Stimulated activated CD8-positive, alpha-beta memory T cell treated with anti-CD3 and anti-CD28 coated beads, Interleukin-7, amount 100 ng/mL, for 1 hour (primary cell): ENCODE measurements around the gene MAN1C1.
"Not testable (repeated sequence)": the region's sequence is repeated elsewhere in the genome, so short reads cannot be mapped to it uniquely, and the experiment has no call there.

Experiments used
- DNase-seq, 2 donors: peaks; one replicate each; pipeline ENCODE4 v3.0.0-alpha.2; 2020; ENCODE audit warnings: low read depth in 2 of 2

MAN1C1 gene

DNA sequence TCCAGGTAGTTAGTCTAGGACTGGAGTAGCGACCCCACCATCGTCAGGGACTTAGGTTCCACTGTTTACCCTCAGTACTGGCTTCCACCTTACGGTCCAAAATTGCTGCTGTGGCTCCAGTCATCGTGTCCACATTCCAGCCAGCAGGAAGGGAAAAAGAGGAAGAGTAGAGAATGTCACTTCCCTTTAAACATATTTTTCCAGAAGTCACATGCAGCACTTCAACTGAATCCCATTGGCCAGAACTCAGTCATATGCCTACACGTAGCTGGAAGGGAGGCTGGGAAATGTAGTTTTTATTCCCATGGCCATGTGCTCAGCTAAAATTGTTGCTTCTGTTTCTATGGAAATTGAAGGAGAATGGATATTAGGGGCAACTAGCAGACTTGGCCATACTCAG is 99.3 kb downstream of the MAN1C1 start:
- DNase-seq: no peak

- no peak for DNase-seq
Observed at GRCh38 chr1:25716320-25716719, 99.7 kb downstream of the MAN1C1 start.

- no peak for DNase-seq
Observed at GRCh38 chr1:25718732-25719131, 102.1 kb downstream of the MAN1C1 start.

DNA sequence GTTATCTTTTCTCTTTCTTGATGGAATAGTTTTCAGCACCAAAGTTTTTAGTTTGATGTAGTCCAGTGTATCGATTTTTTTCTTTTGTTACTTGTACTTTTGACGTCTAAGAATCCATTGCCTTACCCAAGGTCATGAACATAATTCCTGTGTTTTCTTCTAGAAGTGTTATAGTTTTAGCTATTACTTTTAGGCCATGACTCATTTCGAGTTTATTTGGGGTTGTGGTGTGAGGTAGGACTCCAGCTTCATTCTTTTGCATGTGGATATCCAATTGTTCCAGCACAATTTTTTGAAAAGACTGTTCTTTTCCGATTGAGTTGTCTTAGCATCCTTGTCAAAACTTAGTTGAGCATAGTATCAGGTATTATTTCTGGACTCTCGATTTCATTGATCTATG is 104.0 kb downstream of the MAN1C1 start:
- no peak for DNase-seq

- DNase-seq: no peak
Observed at GRCh38 chr1:25723250-25723880, 106.8 kb downstream of the MAN1C1 start.

GRCh38 chr1:25724201-25724600 is 107.6 kb downstream of the MAN1C1 start:
- no peak for DNase-seq

GRCh38 chr1:25724966-25725365 is 108.4 kb downstream of the MAN1C1 start:
- no peak for DNase-seq

DNA sequence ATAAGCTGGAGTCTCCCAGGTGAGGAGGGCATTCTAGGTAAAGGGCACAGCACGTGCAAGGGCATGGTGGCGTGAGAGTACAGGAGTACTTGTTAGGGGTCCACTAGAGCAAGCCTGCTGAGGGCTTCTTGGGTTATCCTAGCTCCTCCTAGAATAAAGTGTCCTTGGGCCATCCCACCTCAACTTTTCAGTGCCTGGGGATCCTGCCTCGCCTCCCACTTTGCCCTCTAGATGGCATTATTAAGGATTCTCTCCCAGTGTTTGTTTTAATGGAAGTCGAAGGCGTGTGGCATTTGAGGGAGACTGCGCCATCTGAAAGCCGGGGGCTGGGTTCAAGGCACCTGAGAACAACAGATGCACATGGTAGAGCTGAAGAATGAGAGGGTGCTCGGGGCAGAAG is 108.9 kb downstream of the MAN1C1 start:
- no peak for DNase-seq

GRCh38 chr1:25727088-25727487 is 110.5 kb downstream of the MAN1C1 start:
- no peak for DNase-seq

GRCh38 chr1:25727635-25728286 is 111.2 kb downstream of the MAN1C1 start:
- no peak for DNase-seq

DNA sequence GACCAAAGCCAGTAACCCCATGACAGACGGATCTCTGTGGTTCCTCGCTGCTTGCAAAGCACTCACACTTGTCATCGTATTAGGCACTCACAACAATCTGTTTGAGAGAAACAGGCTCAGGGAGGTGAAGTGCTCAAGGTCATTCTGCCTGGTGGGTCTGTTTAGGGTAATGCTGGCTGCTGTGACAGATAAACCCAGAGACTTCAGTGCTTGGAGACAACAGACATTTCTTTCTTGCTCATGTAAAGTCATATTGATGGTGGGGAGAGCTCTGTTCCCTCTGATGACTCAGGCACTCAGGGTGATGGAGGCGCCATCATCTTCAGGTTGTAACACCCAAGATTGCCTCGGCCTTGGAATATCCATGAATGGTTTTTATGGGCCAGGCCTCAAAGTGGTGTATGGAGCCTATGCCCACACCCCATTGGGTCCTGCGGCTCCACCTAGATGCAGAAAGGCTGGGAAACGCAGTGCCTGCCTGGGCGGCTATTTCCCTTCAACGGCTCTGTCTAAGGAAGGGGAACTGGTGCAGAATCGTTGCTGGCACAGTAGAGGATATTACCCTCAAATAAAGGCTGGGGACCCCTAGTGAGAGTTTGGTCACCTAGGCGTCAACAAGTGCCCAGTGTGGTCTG is 111.8 kb downstream of the MAN1C1 start:
- no peak for DNase-seq

GRCh38 chr1:25729045-25729444 is 112.5 kb downstream of the MAN1C1 start:
- no peak for DNase-seq

GRCh38 chr1:25729790-25730644 is 113.4 kb downstream of the MAN1C1 start:
- no peak for DNase-seq

DNA sequence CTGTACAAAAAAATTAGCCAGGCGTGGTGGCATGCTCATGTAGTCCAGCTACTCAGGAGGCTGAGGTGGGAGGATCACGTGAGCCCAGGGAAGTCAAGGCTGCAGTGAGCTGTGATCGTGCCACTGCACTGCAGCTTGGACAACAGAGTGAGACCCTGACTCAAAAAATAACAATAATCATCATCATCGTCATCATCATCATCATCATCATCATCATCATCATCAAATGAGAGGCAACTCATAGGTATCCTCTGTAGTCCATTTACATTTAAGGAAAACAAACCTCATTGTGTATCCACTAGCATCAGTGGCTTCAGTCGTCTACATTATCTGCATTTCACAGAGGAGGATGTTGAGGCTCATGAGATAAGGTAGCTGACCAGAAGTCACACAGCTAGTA is 114.6 kb downstream of the MAN1C1 start:
- no peak for DNase-seq

DNA sequence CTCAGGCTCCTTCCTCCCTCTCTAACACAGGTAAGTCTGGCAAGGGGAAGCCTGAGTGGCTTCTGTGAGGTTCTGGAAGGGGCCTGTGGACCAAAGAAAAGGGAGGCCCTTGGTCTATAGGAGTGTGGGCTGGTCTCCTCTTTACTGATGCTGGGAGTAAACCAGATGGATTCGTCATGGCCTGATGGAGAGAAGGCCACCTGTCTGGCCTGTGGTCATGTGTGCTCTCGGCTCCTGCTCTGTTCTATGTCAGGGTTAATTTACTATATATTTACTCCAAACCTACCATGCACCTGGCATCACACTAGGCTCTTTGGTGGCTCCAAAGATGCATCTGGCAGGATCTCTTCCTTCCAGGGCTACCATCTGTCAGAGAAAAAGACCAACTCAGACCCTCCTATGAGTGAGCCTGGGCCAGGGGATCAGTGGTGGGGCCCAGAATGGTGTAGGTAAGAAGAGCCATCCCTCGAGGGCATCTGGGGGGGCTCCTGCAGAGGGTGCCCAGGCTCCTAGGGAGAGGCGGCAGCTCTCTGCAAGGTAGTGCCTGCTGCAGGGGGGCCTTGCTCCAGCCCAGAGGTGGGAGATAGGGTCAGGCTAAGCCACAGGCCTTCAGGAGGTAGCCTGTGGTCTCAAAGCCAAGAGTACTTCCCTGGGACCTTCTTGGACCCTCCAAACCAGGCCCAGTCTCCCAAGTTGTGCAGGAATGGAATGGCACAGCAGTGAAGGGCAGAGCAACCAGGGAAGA is 115.2 kb downstream of the MAN1C1 start:
- DNase-seq: no peak

GRCh38 chr1:25732821-25733220 is 116.2 kb downstream of the MAN1C1 start:
- DNase-seq: no peak

DNA sequence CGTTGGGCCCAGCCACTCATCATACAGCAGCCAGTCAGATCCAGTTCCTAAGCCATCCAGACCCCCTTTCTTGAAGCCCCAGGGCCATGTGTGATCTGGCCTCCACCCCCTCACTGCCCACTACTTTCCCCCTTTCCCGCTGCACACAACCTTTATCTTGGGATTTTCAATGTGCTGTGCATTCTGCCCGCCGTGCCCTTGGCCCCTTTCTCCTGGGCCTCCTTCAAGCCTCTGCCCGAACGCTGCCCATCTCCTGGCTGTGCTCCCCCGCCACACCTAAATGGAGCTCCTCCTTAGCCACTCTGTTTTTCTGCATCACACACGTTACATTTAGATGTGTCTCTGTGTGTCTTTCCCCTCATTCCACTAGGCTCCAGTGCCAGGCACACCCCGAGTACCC is 116.7 kb downstream of the MAN1C1 start:
- no peak for DNase-seq

DNA sequence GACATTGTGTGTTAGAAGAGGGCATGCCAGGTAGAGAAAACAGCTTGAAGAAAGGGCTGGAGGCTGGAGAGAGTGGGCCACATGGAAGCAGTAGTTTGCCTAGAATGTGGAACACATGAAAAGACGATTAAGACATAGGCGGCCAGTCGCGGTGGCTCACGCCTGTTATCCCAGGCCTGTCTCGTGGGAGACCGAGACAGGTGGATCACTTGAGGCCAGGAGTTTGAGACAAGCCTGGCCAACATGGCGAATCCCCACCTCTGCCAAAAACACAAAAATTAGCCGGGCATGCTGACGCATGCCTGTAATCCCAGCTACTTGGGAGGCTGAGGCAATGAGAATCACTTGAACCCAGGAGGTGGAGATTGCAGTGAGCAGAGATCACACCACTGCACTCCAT is 118.4 kb downstream of the MAN1C1 start:
- DNase-seq: not testable (repeated sequence)

- DNase-seq: no peak
Observed at GRCh38 chr1:25735956-25736529, 119.5 kb downstream of the MAN1C1 start.

- DNase-seq: no peak
Observed at GRCh38 chr1:25737130-25737529, 120.5 kb downstream of the MAN1C1 start.

GRCh38 chr1:25738499-25738898 is 121.9 kb downstream of the MAN1C1 start:
- no peak for DNase-seq
